GM18508 (cell line): ENCODE measurements around the gene EPB41L5.
"Not testable (repeated sequence)": the region's sequence is repeated elsewhere in the genome, so short reads cannot be mapped to it uniquely, and the experiment has no call there.

Source experiments
- ATAC-seq: cut with Tn5 transposase; IDR thresholded peaks from one replicate; pipeline ENCODE4 v1.9.1; 2021; ENCODE audit warnings: moderate number of reproducible peaks; ENCODE audit not compliant: insufficient read depth, unreplicated experiment

The EPB41L5 gene

GRCh38 chr2:120028795-120029194, 15.9 kb downstream of the EPB41L5 start:
- no peak for ATAC-seq

DNA sequence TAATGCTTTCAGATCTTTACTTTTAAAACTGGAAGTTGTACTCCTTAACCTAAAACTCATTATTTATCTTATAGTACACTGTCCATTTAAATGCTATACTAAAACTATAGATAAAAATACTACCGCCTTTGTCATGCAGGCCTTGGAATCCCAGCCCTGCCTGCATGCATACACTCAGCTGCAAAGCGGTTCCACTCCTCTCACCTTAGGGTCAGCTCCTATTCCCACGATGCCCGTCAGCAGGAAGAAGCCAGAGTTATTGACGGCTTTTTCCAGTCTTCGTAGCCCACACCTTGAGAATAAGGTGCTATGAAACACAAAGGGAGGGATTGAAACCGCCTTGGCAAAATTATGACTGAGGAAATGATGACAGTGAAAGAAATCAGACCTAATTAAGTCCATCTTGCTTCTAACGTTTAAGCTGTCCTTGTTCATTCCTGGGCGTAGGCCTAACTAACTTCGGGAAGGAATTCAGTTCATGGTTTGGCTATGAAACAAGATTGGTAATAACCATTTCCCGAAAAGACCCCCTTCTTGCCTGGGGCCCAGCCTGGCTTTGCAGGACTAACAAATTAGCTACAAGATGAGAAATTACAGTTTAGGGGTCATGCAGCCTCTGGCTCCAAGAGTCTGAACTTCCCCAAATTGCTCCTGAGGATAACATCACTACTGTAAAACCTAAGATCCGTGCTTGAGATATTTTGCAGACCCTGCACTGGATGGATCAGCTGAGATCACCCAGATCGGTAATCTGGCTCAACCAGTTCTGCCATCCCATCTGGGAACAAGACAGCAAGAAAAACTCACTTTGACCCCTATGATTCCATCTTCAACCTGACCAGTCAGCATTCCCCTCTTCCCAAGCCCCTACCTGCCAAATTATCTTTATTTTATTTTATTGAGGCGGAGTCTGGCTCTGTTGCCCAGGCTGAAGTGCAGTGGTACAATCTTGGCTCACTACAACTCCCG, 17.1 kb downstream of the EPB41L5 start:
- ATAC-seq: no peak

DNA sequence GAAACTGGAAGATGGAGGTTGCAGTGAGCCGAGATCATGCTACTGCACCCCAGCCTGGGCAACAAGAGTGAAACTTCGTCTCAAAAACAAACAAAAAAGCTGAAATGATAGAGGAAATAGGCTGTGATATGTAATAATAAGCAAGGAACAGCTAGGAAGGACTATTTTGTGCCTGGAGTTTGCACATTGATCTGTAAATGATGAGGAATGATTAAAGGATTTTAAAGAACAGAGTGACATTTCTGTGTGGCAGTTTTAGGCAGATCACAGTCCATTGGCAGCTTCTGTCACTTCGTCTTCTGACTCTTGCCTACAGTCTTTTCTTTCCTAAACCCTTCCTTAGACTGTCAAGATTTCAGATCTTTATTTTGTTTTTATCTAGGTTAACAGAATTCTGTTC, 19.4 kb downstream of the EPB41L5 start:
- no peak for ATAC-seq

DNA sequence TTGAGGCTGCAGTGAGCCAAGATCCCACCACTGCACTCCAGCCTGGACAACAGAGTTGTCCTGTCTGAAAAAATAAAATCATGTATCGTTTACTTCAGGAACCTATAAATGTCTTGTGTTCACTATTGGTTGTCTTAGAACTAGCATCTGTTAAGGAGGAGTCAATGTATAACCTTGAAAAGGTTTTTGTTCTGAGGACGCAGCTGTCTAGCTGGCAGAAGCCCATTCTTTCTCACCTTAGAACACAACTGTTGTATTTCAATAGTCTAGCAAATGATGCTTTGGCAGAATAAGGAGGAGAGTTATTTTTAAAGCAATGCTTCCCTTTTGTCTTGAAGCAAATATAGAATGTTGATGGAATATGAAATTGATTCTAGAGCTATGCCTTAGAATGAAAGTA, 21.1 kb downstream of the EPB41L5 start:
- ATAC-seq: no peak

DNA sequence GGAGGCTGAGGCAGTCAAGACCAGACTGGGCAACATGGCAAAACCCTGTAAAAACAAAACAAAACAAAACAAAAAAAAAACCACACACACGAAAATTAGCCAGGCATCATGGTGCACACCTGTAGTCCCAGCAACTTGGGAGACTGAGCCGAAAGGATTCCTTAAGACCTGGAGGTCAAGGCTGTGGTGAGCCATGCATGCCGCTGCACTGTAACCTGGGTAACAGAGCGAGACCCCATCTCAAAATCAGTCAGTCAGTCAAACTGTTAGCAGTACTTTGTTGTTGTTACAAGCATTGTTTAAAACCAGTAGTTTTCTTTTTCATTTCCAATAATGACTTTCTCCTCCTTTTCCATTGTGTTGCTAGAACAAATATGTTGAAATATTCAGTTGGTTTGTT, 21.7 kb downstream of the EPB41L5 start:
- ATAC-seq: no peak

- no peak for ATAC-seq
These were observed 23.3 kb downstream of the EPB41L5 start for GRCh38 chr2:120036145-120036544.

DNA sequence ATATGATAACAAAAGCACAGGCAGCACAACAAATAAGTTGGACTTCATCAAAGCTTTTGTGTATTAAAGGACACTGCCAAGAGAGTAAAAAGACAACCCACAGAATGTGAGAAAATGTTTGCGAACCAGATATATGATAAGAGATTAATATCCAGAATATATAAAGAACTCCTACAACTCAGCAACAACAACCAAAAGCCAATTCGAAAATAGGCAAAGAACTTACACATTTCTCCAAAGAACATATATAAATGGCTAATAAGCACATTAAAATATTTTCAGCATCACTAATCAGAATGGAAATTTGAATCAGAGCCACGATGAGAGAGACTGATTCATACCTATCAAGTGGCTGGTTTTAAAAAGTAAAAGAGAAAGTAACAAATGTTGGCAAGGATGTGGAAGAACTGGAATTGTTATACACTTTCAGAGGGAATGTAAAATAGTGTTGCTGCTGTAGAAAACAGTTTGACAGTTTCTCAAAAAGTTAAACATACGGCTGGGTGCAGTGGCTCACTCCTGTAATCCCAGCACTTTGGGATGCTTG, 25.2 kb downstream of the EPB41L5 start:
- ATAC-seq: no peak

DNA sequence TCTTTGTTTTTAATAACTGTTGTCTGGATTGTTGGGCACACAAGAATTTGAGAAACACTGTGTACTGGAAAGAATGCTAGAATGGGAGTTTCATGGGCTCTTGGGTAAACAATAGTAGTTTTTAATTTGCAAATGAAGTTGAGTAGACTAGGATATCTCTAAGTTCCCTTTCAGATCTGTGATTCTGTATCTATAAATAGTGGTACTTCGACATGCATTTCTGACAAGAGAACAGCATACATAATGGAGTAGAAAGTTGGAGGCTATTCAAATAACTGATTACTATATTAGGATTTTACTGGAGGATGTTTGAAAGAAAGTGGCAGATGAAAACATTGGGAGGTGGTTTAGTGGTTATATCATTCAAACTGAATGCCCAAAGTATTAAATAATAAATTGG, 29.5 kb downstream of the EPB41L5 start:
- no peak for ATAC-seq

DNA sequence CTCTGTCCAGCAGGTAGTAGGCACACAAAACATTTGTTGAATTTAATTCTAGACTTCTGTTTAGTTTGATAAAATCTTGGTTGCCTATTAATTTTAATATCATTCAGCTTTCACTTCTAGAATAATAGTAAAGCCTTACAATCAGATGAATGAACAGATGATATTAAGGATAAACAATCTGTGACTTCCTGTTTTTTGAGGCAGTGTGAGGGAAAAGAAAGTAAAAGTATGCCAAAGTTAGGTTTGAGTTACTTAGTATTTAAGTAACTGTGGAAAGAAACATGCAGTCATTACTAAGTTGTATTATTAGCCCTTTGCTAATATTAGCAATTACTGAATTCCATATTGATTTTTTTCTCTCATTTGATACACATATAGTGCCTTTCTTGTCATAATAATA, 31.5 kb downstream of the EPB41L5 start:
- ATAC-seq: no peak

DNA sequence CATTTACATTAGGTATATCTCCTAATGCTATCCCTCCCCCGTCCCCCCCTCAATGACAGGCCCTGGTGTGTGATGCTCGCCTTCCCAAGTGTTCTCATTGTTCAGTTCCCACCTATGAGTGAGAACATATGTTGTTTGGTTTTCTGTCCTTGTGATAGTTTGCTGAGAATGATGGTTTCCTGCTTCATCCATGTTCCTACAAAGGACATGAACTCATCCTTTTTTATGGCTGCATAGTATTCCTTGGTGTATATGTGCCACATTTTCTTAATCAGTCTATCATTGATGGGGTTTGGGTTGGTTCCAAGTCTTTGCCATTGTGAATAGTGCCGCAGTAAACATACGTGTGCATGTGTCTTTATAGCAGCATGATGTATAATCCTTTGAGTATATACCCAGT, 32.9 kb downstream of the EPB41L5 start:
- not testable (repeated sequence) for ATAC-seq

GRCh38 chr2:120046252-120046651, 33.4 kb downstream of the EPB41L5 start:
- not testable (repeated sequence) for ATAC-seq

DNA sequence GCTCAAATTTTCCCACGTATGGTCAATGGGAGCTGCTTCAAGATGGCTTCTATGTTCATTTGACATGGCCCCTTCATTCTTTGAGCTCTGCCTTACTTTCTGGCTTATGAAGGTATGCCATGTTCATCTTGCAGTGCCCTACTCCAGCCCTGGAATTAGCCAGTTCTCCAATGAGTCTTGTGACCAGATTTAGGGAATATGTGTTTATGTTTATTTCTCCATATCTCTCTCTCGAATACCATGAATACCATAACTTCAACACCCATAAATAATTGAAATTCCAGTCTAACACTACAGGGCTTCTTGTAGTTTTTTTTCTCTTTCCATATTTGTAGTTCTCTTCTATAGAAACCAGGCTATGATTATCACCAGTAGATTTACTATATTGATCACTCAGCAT, 39.7 kb downstream of the EPB41L5 start:
- no peak for ATAC-seq

DNA sequence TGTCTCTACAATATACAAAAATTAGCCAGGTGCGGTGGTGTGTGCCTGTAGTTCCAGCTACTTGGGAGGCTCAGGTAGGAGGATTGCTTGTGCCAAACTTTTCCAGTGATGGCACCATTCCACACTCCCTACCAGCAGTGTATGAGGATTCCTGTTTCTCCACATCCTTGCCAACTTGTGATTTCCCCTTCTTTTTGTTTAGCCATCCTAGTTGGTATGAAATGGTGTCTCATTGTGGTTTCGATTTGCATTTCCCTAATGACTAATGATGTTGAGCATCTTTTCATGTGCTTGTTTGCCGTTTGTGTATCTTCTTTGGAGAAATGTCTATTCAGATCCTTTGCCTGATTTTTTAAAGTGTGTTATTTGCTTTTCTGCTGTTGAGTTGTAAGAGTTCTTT, 41.0 kb downstream of the EPB41L5 start:
- ATAC-seq: no peak

DNA sequence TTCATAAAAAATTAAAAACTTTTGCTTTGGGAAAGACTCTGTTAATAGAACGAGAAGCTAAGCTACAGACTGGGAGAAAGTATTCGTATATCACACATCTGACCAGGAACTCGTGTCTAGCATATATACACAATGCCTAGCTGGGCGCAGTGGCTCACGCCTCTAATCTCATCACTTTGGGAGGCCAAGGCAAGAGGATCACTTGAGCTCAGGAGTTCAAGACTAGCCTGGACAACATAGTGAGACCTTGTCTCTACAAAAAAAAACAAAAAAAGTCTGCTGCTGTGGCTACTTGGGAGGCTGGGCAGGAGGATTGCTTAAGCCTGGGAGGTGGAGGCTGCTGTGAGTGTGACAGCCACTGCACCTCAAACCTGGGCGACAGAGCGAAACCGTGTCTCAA, 46.6 kb downstream of the EPB41L5 start:
- no peak for ATAC-seq

GRCh38 chr2:120060088-120060623, 47.3 kb downstream of the EPB41L5 start:
- ATAC-seq: no peak

GRCh38 chr2:120064664-120065063, 51.8 kb downstream of the EPB41L5 start:
- no peak for ATAC-seq

GRCh38 chr2:120066800-120067547, 54.1 kb downstream of the EPB41L5 start:
- no peak for ATAC-seq

DNA sequence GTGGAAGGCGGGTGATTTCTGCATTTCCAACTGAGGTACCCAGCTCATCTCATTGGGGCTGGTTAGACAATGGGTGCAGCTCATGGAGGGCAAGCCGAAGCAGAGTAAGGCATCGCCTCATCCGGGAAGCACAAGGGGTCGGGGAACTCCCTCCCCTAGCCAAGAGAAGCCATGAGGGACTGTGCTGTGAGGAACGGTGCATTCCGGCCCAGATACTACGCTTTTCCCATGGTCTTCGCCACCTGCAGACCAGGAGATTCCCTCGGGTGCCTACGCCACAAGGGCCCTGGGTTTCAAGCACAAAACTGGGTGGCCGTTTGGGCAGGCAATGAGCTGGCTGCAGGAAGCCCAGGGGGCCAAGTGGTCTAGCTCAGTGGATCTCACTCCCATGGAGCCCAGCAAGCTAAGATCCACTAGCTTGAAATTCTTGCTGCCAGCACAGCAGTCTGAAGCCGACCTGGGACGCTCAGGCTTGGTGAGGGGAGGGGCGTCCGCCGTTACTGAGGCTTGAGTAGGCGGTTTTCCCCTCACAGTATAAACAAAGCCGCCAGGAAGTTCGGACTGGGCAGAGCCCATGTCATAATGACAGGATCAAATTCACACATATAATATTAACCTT, 55.3 kb downstream of the EPB41L5 start:
- not testable (repeated sequence) for ATAC-seq

GRCh38 chr2:120075545-120075944, 62.7 kb downstream of the EPB41L5 start:
- ATAC-seq: no peak

GRCh38 chr2:120077896-120078295, 65.0 kb downstream of the EPB41L5 start:
- ATAC-seq: no peak
